Measurements from ENCODE around the gene PDE2A. TPM values are rescaled to one million over a fixed set of nuclear protein-coding genes. Genes with fewer than 3 reads are reported as not detected.

The PDE2A gene
- total RNA-seq, 4 donors from 2014 or later, result 13.8 to 185 (median 94.2) TPM

GRCh38 chr11:72584293-72584938 is 89.8 kb downstream of the PDE2A start:
- DNase-seq, result no peak
- intact Hi-C loops (cut with DNase I; ENCODE audit: low total_unique reads), result loop anchor here (10.0 kb wide), 1 partner anchor 60 kb away; no protein-coding TSS in a partner anchor
- Histone ChIP-seq H3K4me1 (peaks cover 0 to 6% of the 10 kb centered on the region in 2 donors), H3K27ac (no peak overlapping the region), H3K4me3 (no peak overlapping the region), H3K36me3 (no peaks in the 10 kb centered on the region), H3K27me3 (peaks cover 0 to 7% of the 10 kb centered on the region in 2 donors), H3K9me3 (no peaks in the 10 kb centered on the region)
- no peak for TF ChIP-seq POLR2A (IDR thresholded peaks at IDR 0.05)
- TF ChIP-seq, protein P1, sequence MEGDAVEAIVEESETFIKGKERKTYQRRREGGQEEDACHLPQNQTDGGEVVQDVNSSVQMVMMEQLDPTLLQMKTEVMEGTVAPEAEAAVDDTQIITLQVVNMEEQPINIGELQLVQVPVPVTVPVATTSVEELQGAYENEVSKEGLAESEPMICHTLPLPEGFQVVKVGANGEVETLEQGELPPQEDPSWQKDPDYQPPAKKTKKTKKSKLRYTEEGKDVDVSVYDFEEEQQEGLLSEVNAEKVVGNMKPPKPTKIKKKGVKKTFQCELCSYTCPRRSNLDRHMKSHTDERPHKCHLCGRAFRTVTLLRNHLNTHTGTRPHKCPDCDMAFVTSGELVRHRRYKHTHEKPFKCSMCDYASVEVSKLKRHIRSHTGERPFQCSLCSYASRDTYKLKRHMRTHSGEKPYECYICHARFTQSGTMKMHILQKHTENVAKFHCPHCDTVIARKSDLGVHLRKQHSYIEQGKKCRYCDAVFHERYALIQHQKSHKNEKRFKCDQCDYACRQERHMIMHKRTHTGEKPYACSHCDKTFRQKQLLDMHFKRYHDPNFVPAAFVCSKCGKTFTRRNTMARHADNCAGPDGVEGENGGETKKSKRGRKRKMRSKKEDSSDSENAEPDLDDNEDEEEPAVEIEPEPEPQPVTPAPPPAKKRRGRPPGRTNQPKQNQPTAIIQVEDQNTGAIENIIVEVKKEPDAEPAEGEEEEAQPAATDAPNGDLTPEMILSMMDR (IDR thresholded peaks at IDR 0.05), result no peak

- Histone ChIP-seq H3K4me3 (no peak overlapping the region), H3K27ac (no peak overlapping the region), H3K27me3 (peaks cover 0 to 7% of the 10 kb centered on the region in 2 donors), H3K9me3 (no peaks in the 10 kb centered on the region), H3K36me3 (no peaks in the 10 kb centered on the region), H3K4me1 (peaks cover 0 to 6% of the 10 kb centered on the region in 2 donors)
- no peak for DNase-seq
- intact Hi-C loops (cut with DNase I; ENCODE audit: low total_unique reads), result loop anchor here (10.0 kb wide), 1 partner anchor 61 kb away; no protein-coding TSS in a partner anchor
- TF ChIP-seq, protein P1 (IDR thresholded peaks at IDR 0.05), result no peak
- no peak for TF ChIP-seq POLR2A (IDR thresholded peaks at IDR 0.05)
Measured at GRCh38 chr11:72583616-72584292, 90.5 kb downstream of the PDE2A start.

DNA sequence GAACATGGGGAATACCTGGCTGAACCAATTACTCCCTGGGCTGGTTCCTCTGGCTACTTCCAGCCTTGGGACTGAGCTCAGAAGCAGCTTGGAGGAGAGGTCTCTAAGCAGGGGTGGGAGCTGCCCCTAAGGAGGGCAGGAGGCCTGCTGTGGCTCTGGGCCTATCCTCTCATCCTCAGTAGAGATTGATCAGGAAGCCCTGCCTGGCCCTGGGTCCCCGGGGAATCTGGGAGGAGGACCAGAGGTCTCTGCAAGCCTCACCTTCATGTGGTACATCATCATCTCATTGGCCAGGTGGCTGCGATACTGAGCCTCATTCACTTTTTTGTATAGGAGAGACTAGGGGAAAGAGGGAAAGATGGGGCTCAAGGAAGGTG is 91.1 kb downstream of the PDE2A start:
- no peak for TF ChIP-seq POLR2A (IDR thresholded peaks at IDR 0.05)
- TF ChIP-seq, protein P1 (IDR thresholded peaks at IDR 0.05), result no peak
- no peak for DNase-seq
- no peak overlapping the region for H3K4me3 ChIP-seq
- H3K27ac ChIP-seq, result no peak overlapping the region
- H3K27me3 ChIP-seq, result peaks cover 0 to 7% of the 10 kb centered on the region in 2 donors
- H3K9me3 ChIP-seq, result no peaks in the 10 kb centered on the region
- no peaks in the 10 kb centered on the region for H3K36me3 ChIP-seq
- peaks cover 0 to 6% of the 10 kb centered on the region in 2 donors for H3K4me1 ChIP-seq
- intact Hi-C loops (cut with DNase I; ENCODE audit: low total_unique reads), result loop anchor here (10.0 kb wide), 1 partner anchor 62 kb away; no protein-coding TSS in a partner anchor

- H3K4me3 ChIP-seq, result no peak overlapping the region
- H3K27me3 ChIP-seq, result peaks cover 0 to 7% of the 10 kb centered on the region in 2 donors
- DNase-seq, result no peak
- no peaks in the 10 kb centered on the region for H3K9me3 ChIP-seq
- H3K4me1 ChIP-seq, result peaks cover 0 to 6% of the 10 kb centered on the region in 2 donors
- intact Hi-C loops (cut with DNase I; ENCODE audit: low total_unique reads), result loop anchor here (10.0 kb wide), 1 partner anchor 62 kb away; no protein-coding TSS in a partner anchor
- H3K36me3 ChIP-seq, result no peaks in the 10 kb centered on the region
- no peak for TF ChIP-seq POLR2A (IDR thresholded peaks at IDR 0.05)
- TF ChIP-seq, protein P1 (IDR thresholded peaks at IDR 0.05), result no peak
- H3K27ac ChIP-seq, result no peak overlapping the region
Measured at GRCh38 chr11:72582206-72583176, 91.7 kb downstream of the PDE2A start.

Measured in uterus (tissue), 4 donors.